Panc1 (cell line): ENCODE results near the gene ABCF3.

Source experiments
- CTCF ChIP-seq: fragments of 450-650 bp; IDR thresholded peaks from 2 replicates; pipeline ENCODE4 v1.5.1; 2017; ENCODE audit warnings: mild to moderate bottlenecking
- POLR2AphosphoS5 ChIP-seq: IDR thresholded peaks from 2 replicates; pipeline ENCODE4 v1.6.1; 2012; ENCODE audit warnings: mild to moderate bottlenecking, low read depth, low read length, moderate library complexity
- REST ChIP-seq, 2 experiments: IDR thresholded peaks; 2 replicates each; pipeline ENCODE4 v1.6.1; 2011 to 2012; ENCODE audit warnings: low read depth in 2 of 2, control low read depth in 1 of 2, low read length in 1 of 2, mild to moderate bottlenecking in 1 of 2, moderate library complexity in 1 of 2; ENCODE audit not compliant: insufficient read depth in 1 of 2
- TCF7L2 ChIP-seq: IDR thresholded peaks from 2 replicates; pipeline ENCODE4 v1.6.1; 2011; ENCODE audit warnings: mild to moderate bottlenecking, low read depth, low read length, inconsistent platforms

GRCh38 chr3:184142199-184142598 is 43.8 kb upstream of the ABCF3 start:
- no peak for TF ChIP-seq REST (IDR thresholded peaks at IDR 0.05; ENCODE audit: insufficient read depth in 1 of 2, low read depth in 2 of 2, low read length in 1 of 2)
- no peak for TF ChIP-seq CTCF
- TF ChIP-seq POLR2AphosphoS5: no peak
- no peak for TF ChIP-seq TCF7L2
